OCI-LY3 (cell line): ENCODE data around the gene ASXL3.
A peak's percentile ranks its signal among the peaks of the same experiment; 100 is the strongest.

Source experiments
- H2AFZ ChIP-seq: fragments of 200-600, 300-600 bp; shearing (Covaris generic); 2 replicates; pipeline ENCODE4 v1.6.0; 2014; ENCODE audit warnings: antibody characterized with exemption, low read depth, low read length
- H3K27ac ChIP-seq: fragments of 200-600, 300-600 bp; sonication (generic); 2 replicates; pipeline ENCODE4 v1.5.1; 2014; ENCODE audit warnings: mild to moderate bottlenecking, low read length, moderate library complexity, mixed read lengths
- H3K27me3 ChIP-seq: fragments of 200-600, 300-600 bp; sonication (generic); 2 replicates; pipeline ENCODE4 v1.6.1; 2014; ENCODE audit warnings: low read depth, low read length, mixed read lengths
- H3K36me3 ChIP-seq: fragments of 200-600, 300-600 bp; sonication (generic); replicated peaks from 2 replicates; pipeline ENCODE3; 2014; ENCODE audit warnings: low read depth, low read length, mixed read lengths
- H3K4me1 ChIP-seq: fragments of 300-600, 200-600 bp; sonication (generic); 2 replicates; pipeline ENCODE4 v1.6.1; 2014; ENCODE audit warnings: low read length, mixed read lengths
- H3K4me2 ChIP-seq: fragments of 200-600, 300-600 bp; sonication (generic); 2 replicates; pipeline ENCODE4 v1.6.1; 2014; ENCODE audit warnings: low read length, mixed read lengths
- H3K4me3 ChIP-seq: fragments of 300-600, 200-600 bp; sonication (generic); 2 replicates; pipeline ENCODE4 v1.5.1; 2014; ENCODE audit warnings: antibody characterized with exemption, mild to moderate bottlenecking, low read length, moderate library complexity
- H3K79me2 ChIP-seq: fragments of 300-600, 200-600 bp; shearing (Covaris generic); 2 replicates; pipeline ENCODE4 v1.6.1; 2014; ENCODE audit warnings: mild to moderate bottlenecking, low read length, mixed read lengths
- H3K9ac ChIP-seq: fragments of 300-600, 200-600 bp; shearing (Covaris generic); 2 replicates; pipeline ENCODE4 v1.6.0; 2014; ENCODE audit warnings: mild to moderate bottlenecking, low read length, moderate library complexity
- H3K9me3 ChIP-seq: fragments of 200-600, 300-600 bp; shearing (Covaris generic); 2 replicates; pipeline ENCODE4 v1.6.1; 2014; ENCODE audit warnings: low read length, mixed read lengths; ENCODE audit not compliant: insufficient read depth
- H4K20me1 ChIP-seq: fragments of 200-600, 300-600 bp; sonication (generic); 2 replicates; pipeline ENCODE4 v1.6.1; 2016; ENCODE audit warnings: low read length, mixed read lengths; ENCODE audit not compliant: insufficient read depth
- CTCF ChIP-seq: fragments of 200-600, 300-600 bp; sonication (generic); IDR thresholded peaks from 2 replicates; pipeline ENCODE4 v1.5.1; 2014; ENCODE audit warnings: antibody characterized with exemption, low read length, low read depth
- EZH2phosphoT487 ChIP-seq: fragments of 200-600 bp; shearing (Covaris generic); IDR thresholded peaks from 2 replicates; pipeline ENCODE4 v1.6.1; 2018; ENCODE audit warnings: antibody characterized with exemption, mixed run types, low read depth

Gene ASXL3

GRCh38 chr18:33603454-33603853 is 25.4 kb downstream of the ASXL3 start:
- Histone ChIP-seq H3K4me3 (no peak overlapping the region), H3K79me2 (no peaks in the 10 kb centered on the region), H3K27me3 (no peaks in the 10 kb centered on the region), H3K4me1 (no peaks in the 10 kb centered on the region), H3K36me3 (no peaks in the 10 kb centered on the region), H3K4me2 (no peak overlapping the region), H4K20me1 (no peaks in the 10 kb centered on the region), H3K9me3 (no peaks in the 10 kb centered on the region), H3K27ac (no peak overlapping the region), H3K9ac (no peak overlapping the region), H2AFZ (no peak overlapping the region)
- no peak for TF ChIP-seq CTCF
- no peak for TF ChIP-seq EZH2phosphoT487

GRCh38 chr18:33605250-33605649 is 27.2 kb downstream of the ASXL3 start:
- H2AFZ ChIP-seq = 0 out of 2 replicates have a peak overlapping the region, but pooled peaks have one; percentile 15

GRCh38 chr18:33606621-33607020 is 28.6 kb downstream of the ASXL3 start:
- Histone ChIP-seq H3K9me3 (no peaks in the 10 kb centered on the region), H3K4me3 (no peak overlapping the region), H3K9ac (no peak overlapping the region), H2AFZ (no peak overlapping the region), H3K4me1 (no peaks in the 10 kb centered on the region), H3K36me3 (no peaks in the 10 kb centered on the region), H3K4me2 (no peak overlapping the region), H3K79me2 (no peaks in the 10 kb centered on the region), H3K27ac (no peak overlapping the region), H4K20me1 (no peaks in the 10 kb centered on the region), H3K27me3 (no peaks in the 10 kb centered on the region)
- no peak for TF ChIP-seq CTCF
- no peak for TF ChIP-seq EZH2phosphoT487

More at GRCh38 chr18:33605250-33605649, 27.2 kb downstream of the ASXL3 start:
- Histone ChIP-seq H3K27ac (no peak overlapping the region), H3K9me3 (no peaks in the 10 kb centered on the region), H3K79me2 (no peaks in the 10 kb centered on the region), H3K36me3 (no peaks in the 10 kb centered on the region), H3K27me3 (no peaks in the 10 kb centered on the region), H4K20me1 (no peaks in the 10 kb centered on the region), H3K4me1 (no peaks in the 10 kb centered on the region), H3K4me3 (no peak overlapping the region), H3K4me2 (no peak overlapping the region), H3K9ac (no peak overlapping the region)
- TF ChIP-seq CTCF = no peak

GRCh38 chr18:33611525-33612135 is 33.6 kb downstream of the ASXL3 start:
- Histone ChIP-seq H3K36me3 (no peaks in the 10 kb centered on the region), H3K27me3 (no peaks in the 10 kb centered on the region), H4K20me1 (no peaks in the 10 kb centered on the region), H3K4me3 (no peak overlapping the region), H3K79me2 (no peaks in the 10 kb centered on the region), H3K9ac (no peak overlapping the region), H3K27ac (no peak overlapping the region), H3K4me1 (no peaks in the 10 kb centered on the region), H2AFZ (no peak overlapping the region; the same call in 1 of the 2 replicates), H3K4me2 (no peak overlapping the region), H3K9me3 (no peaks in the 10 kb centered on the region)
- TF ChIP-seq CTCF = no peak
- TF ChIP-seq EZH2phosphoT487 = no peak
